Astrocyte (in vitro differentiated cells and primary cell): ENCODE measurements around the gene DCTD. TPM values are rescaled to one million over a fixed set of nuclear protein-coding genes. Genes with fewer than 3 reads are reported as not detected.
A peak's percentile ranks its signal among the peaks of the same experiment; 100 is the strongest.

Experiments
- DNase-seq: peaks from one replicate; pipeline ENCODE4 v3.0.0-alpha.2; 2010; ENCODE audit warnings: low read depth
- FAIRE-seq: peaks from 2 replicates; lab custom pipeline; 2011; peaks lifted over from hg19 to GRCh38; lab: Jason Lieb, UNC
- H2AFZ ChIP-seq: 2 replicates; pipeline ENCODE4 v1.6.0; 2012; ENCODE audit warnings: low read depth, low read length, inconsistent platforms
- H3K27ac ChIP-seq: 2 replicates; pipeline ENCODE4 v1.5.1; 2011; ENCODE audit warnings: low read depth, low read length, inconsistent platforms
- H3K27me3 ChIP-seq: 2 replicates; pipeline ENCODE4 v1.6.0; 2011; ENCODE audit warnings: low read length, inconsistent platforms; ENCODE audit not compliant: insufficient read depth
- H3K36me3 ChIP-seq: 2 replicates; pipeline ENCODE4 v1.5.1; 2011; ENCODE audit warnings: low read length, inconsistent platforms; ENCODE audit not compliant: insufficient read depth
- H3K4me1 ChIP-seq: 2 replicates; pipeline ENCODE4 v1.5.1; 2011; ENCODE audit warnings: low read length, inconsistent platforms; ENCODE audit not compliant: insufficient read depth
- H3K4me2 ChIP-seq: 2 replicates; pipeline ENCODE4 v1.6.0; 2012; ENCODE audit warnings: low read length, inconsistent platforms
- H3K4me3 ChIP-seq: 2 replicates; pipeline ENCODE4 v1.5.1; 2011; ENCODE audit warnings: low read depth, mild to moderate bottlenecking, low read length, inconsistent platforms; ENCODE audit not compliant: insufficient read depth
- H3K79me2 ChIP-seq: 2 replicates; pipeline ENCODE4 v1.6.0; 2012; ENCODE audit warnings: mild to moderate bottlenecking, low read length, inconsistent platforms; ENCODE audit not compliant: insufficient read depth
- H3K9ac ChIP-seq: 2 replicates; pipeline ENCODE4 v1.6.0; 2012; ENCODE audit warnings: mild to moderate bottlenecking, low read length, inconsistent platforms
- H3K9me3 ChIP-seq: 2 replicates; pipeline ENCODE4 v1.5.1; 2012; ENCODE audit warnings: low read depth, mild to moderate bottlenecking, low read length, inconsistent platforms; ENCODE audit not compliant: insufficient read depth
- H4K20me1 ChIP-seq: 2 replicates; pipeline ENCODE4 v1.6.0; 2012; ENCODE audit warnings: low read length, inconsistent platforms; ENCODE audit not compliant: insufficient read depth
- H3K27ac Mint-ChIP-seq: one replicate; pipeline ENCODE4 v1.8.0; 2021; ENCODE audit warnings: mild to moderate bottlenecking, mixed read lengths; ENCODE audit not compliant: unreplicated experiment
- H3K27me3 Mint-ChIP-seq: one replicate; pipeline ENCODE4 v1.8.0; 2021; ENCODE audit warnings: low read depth, mixed read lengths; ENCODE audit not compliant: unreplicated experiment
- H3K36me3 Mint-ChIP-seq: one replicate; pipeline ENCODE4 v1.8.0; 2021; ENCODE audit warnings: low read depth, mixed read lengths; ENCODE audit not compliant: unreplicated experiment
- H3K4me1 Mint-ChIP-seq: one replicate; pipeline ENCODE4 v1.8.0; 2021; ENCODE audit warnings: low read depth, mixed read lengths; ENCODE audit not compliant: unreplicated experiment
- H3K4me3 Mint-ChIP-seq: one replicate; pipeline ENCODE4 v1.8.0; 2021; ENCODE audit warnings: mild to moderate bottlenecking, moderate library complexity, mixed read lengths; ENCODE audit not compliant: unreplicated experiment
- H3K9me3 Mint-ChIP-seq: one replicate; pipeline ENCODE4 v1.8.0; 2021; ENCODE audit warnings: mild to moderate bottlenecking, mixed read lengths; ENCODE audit not compliant: unreplicated experiment
- EZH2 ChIP-seq: IDR thresholded peaks from 2 replicates; pipeline ENCODE4 v1.6.1; 2012; ENCODE audit warnings: mild to moderate bottlenecking, low read length, inconsistent platforms; ENCODE audit not compliant: insufficient read depth
- total RNA-seq: library from RNA; stranded (reverse); gene quantifications from 2 replicates; pipeline ENCODE4 v1.2.1, GENCODE V29; 2021
- TF ChIP-seq, protein P1 (sequence below): IDR thresholded peaks from 2 replicates; pipeline ENCODE4 v1.5.1; 2011; ENCODE audit warnings: low read depth, mild to moderate bottlenecking, inconsistent platforms, low read length, moderate library complexity; ENCODE audit not compliant: insufficient read depth

Gene DCTD
- total RNA-seq, 1 donor from 2014 or later = 119 TPM

GRCh38 chr4:182886768-182887167, 30.4 kb downstream of the DCTD start:
- no peaks in the 10 kb centered on the region for H3K9me3 ChIP-seq
- H3K27ac ChIP-seq = no peak overlapping the region
- no peak overlapping the region for H2AFZ ChIP-seq
- Mint-ChIP-seq H3K4me3 (no peak overlapping the region), H3K9me3 (peaks cover 12% of the 10 kb centered on the region), H3K4me1 (no peaks in the 10 kb centered on the region), H3K27ac (no peak overlapping the region), H3K27me3 (no peaks in the 10 kb centered on the region), H3K36me3 (peaks cover 49% of the 10 kb centered on the region)
- no peak overlapping the region for H3K9ac ChIP-seq
- TF ChIP-seq, protein P1, sequence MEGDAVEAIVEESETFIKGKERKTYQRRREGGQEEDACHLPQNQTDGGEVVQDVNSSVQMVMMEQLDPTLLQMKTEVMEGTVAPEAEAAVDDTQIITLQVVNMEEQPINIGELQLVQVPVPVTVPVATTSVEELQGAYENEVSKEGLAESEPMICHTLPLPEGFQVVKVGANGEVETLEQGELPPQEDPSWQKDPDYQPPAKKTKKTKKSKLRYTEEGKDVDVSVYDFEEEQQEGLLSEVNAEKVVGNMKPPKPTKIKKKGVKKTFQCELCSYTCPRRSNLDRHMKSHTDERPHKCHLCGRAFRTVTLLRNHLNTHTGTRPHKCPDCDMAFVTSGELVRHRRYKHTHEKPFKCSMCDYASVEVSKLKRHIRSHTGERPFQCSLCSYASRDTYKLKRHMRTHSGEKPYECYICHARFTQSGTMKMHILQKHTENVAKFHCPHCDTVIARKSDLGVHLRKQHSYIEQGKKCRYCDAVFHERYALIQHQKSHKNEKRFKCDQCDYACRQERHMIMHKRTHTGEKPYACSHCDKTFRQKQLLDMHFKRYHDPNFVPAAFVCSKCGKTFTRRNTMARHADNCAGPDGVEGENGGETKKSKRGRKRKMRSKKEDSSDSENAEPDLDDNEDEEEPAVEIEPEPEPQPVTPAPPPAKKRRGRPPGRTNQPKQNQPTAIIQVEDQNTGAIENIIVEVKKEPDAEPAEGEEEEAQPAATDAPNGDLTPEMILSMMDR = no peak
- TF ChIP-seq EZH2 = no peak
- H3K36me3 ChIP-seq = peaks cover 18% of the 10 kb centered on the region
- H3K79me2 ChIP-seq = no peaks in the 10 kb centered on the region
- H3K27me3 ChIP-seq = no peaks in the 10 kb centered on the region
- no peak overlapping the region for H3K4me2 ChIP-seq
- DNase-seq (no peak), FAIRE-seq (no peak)
- no peak overlapping the region for H3K4me3 ChIP-seq
- H3K4me1 ChIP-seq = peaks cover 4% of the 10 kb centered on the region
- H4K20me1 ChIP-seq = no peaks in the 10 kb centered on the region

- Histone ChIP-seq H3K9ac (no peak overlapping the region), H3K4me2 (no peak overlapping the region), H3K4me1 (peaks cover 7% of the 10 kb centered on the region), H3K27ac (no peak overlapping the region), H3K36me3 (peaks cover 14% of the 10 kb centered on the region), H2AFZ (no peak overlapping the region), H3K4me3 (no peak overlapping the region), H3K27me3 (no peaks in the 10 kb centered on the region), H4K20me1 (no peaks in the 10 kb centered on the region), H3K79me2 (no peaks in the 10 kb centered on the region), H3K9me3 (no peaks in the 10 kb centered on the region)
- no peak for TF ChIP-seq EZH2
- TF ChIP-seq, protein P1 = no peak
- no peak overlapping the region for H3K27ac Mint-ChIP-seq
- H3K4me3 Mint-ChIP-seq = no peak overlapping the region
- no peak for FAIRE-seq
- no peak for DNase-seq
- peaks cover 52% of the 10 kb centered on the region for H3K36me3 Mint-ChIP-seq
- no peaks in the 10 kb centered on the region for H3K27me3 Mint-ChIP-seq
- H3K4me1 Mint-ChIP-seq = no peaks in the 10 kb centered on the region
- H3K9me3 Mint-ChIP-seq = peaks cover 12% of the 10 kb centered on the region
Measured at GRCh38 chr4:182886205-182886604, 31.0 kb downstream of the DCTD start.

- Mint-ChIP-seq H3K27me3 (no peaks in the 10 kb centered on the region), H3K4me1 (no peaks in the 10 kb centered on the region), H3K9me3 (peaks cover 12% of the 10 kb centered on the region), H3K36me3 (peaks cover 57% of the 10 kb centered on the region), H3K4me3 (no peak overlapping the region), H3K27ac (no peak overlapping the region)
- peaks cover 12% of the 10 kb centered on the region for H3K4me1 ChIP-seq
- peaks cover 10% of the 10 kb centered on the region for H3K36me3 ChIP-seq
- no peak overlapping the region for H3K4me3 ChIP-seq
- no peak overlapping the region for H3K27ac ChIP-seq
- FAIRE-seq (no peak), DNase-seq (peak; percentile 35)
- H3K9me3 ChIP-seq = no peaks in the 10 kb centered on the region
- no peak overlapping the region for H3K4me2 ChIP-seq
- no peaks in the 10 kb centered on the region for H3K79me2 ChIP-seq
- H3K9ac ChIP-seq = no peak overlapping the region
- H4K20me1 ChIP-seq = no peaks in the 10 kb centered on the region
- no peak overlapping the region for H2AFZ ChIP-seq
- TF ChIP-seq EZH2 = no peak
- TF ChIP-seq, protein P1 = no peak
- no peaks in the 10 kb centered on the region for H3K27me3 ChIP-seq
Measured at GRCh38 chr4:182885738-182886077, 31.5 kb downstream of the DCTD start.
